GM23338 (cell line): Measurements from ENCODE around the gene NPAS3. TPM values are rescaled to one million over a fixed set of nuclear protein-coding genes. Genes with fewer than 3 reads are reported as not detected.

Experiments
- ATAC-seq: fragments of 200-7000 bp; cut with Tn5 transposase; 3 replicates; pipeline ENCODE4 v1.9.1; 2020
- DNase-seq: peaks from one replicate; pipeline ENCODE4 v3.0.0-alpha.2; 2015; ENCODE audit warnings: low spot score
- H2AFZ ChIP-seq: fragments of 200-600 bp; sonication (generic); 2 replicates; pipeline ENCODE4 v1.8.0; 2016; ENCODE audit warnings: antibody characterized with exemption, mild to moderate bottlenecking, moderate library complexity
- H3F3A ChIP-seq: fragments of 200-600 bp; sonication (generic); replicated peaks from 2 replicates; pipeline ENCODE4 v1.8.0; 2017; ENCODE audit warnings: antibody characterized with exemption, mixed run types, low read depth
- H3K27ac ChIP-seq: fragments of 200-600 bp; sonication (generic); 2 replicates; pipeline ENCODE4 v1.6.1; 2016; ENCODE audit warnings: low read depth
- H3K27me3 ChIP-seq: fragments of 200-600 bp; sonication (generic); 2 replicates; pipeline ENCODE4 v1.8.0; 2016; ENCODE audit warnings: mild to moderate bottlenecking, mixed run types, moderate library complexity; ENCODE audit not compliant: insufficient read depth
- H3K36me3 ChIP-seq: fragments of 200-600 bp; sonication (generic); 2 replicates; pipeline ENCODE4 v1.8.0; 2016; ENCODE audit warnings: mild to moderate bottlenecking; ENCODE audit not compliant: insufficient read depth
- H3K4me1 ChIP-seq: fragments of 200-600 bp; sonication (generic); 2 replicates; pipeline ENCODE4 v1.8.0; 2016; ENCODE audit warnings: mild to moderate bottlenecking, moderate library complexity; ENCODE audit not compliant: insufficient read depth
- H3K4me2 ChIP-seq: fragments of 200-600 bp; sonication (generic); 2 replicates; pipeline ENCODE4 v1.7.1; 2017; ENCODE audit warnings: mixed run types
- H3K4me3 ChIP-seq: fragments of 200-600 bp; sonication (generic); 2 replicates; pipeline ENCODE4 v1.6.1; 2016; ENCODE audit warnings: mixed run types
- H3K79me2 ChIP-seq: fragments of 200-600 bp; sonication (generic); replicated peaks from 2 replicates; pipeline ENCODE4 v1.8.0; 2017; ENCODE audit warnings: mild to moderate bottlenecking; ENCODE audit not compliant: insufficient read depth
- H3K9me2 ChIP-seq: fragments of 200-600 bp; sonication (generic); 2 replicates; pipeline ENCODE4 v1.8.0; 2017; ENCODE audit not compliant: insufficient read depth
- H4K20me1 ChIP-seq: fragments of 200-600 bp; sonication (generic); replicated peaks from 2 replicates; pipeline ENCODE4 v1.8.0; 2017; ENCODE audit warnings: mild to moderate bottlenecking; ENCODE audit not compliant: insufficient read depth
- H3K27ac Mint-ChIP-seq: 2 replicates; pipeline ENCODE4 v1.8.0; 2020; ENCODE audit warnings: inconsistent platforms, mild to moderate bottlenecking, moderate library complexity, mixed read lengths
- H3K27me3 Mint-ChIP-seq: 3 replicates; pipeline ENCODE4 v1.8.0; 2022; ENCODE audit warnings: low read depth, mild to moderate bottlenecking, moderate library complexity, mixed read lengths, inconsistent platforms; ENCODE audit not compliant: insufficient read depth, poor library complexity
- H3K36me3 Mint-ChIP-seq: 3 replicates; pipeline ENCODE4 v1.8.0; 2021; ENCODE audit warnings: low read depth, mild to moderate bottlenecking, inconsistent platforms, moderate library complexity, mixed read lengths
- H3K4me1 Mint-ChIP-seq: 3 replicates; pipeline ENCODE4 v1.8.0; 2020; ENCODE audit warnings: mild to moderate bottlenecking, inconsistent platforms, mixed read lengths
- H3K4me3 Mint-ChIP-seq: 3 replicates; pipeline ENCODE4 v1.8.0; 2021; ENCODE audit warnings: moderate library complexity, mild to moderate bottlenecking, inconsistent platforms, mixed read lengths
- H3K9me3 Mint-ChIP-seq: 3 replicates; pipeline ENCODE4 v1.8.0; 2020; ENCODE audit warnings: moderate library complexity, mild to moderate bottlenecking, inconsistent platforms, mixed read lengths
- CREB1 ChIP-seq: fragments of 250-450 bp; sonication (Bioruptor Pico); IDR thresholded peaks from 2 replicates; pipeline ENCODE4 v1.5.0; 2020; ENCODE audit warnings: low read depth, mild to moderate bottlenecking, moderate library complexity
- ETS1 ChIP-seq: IDR thresholded peaks from 2 replicates; pipeline ENCODE4 v1.6.1; 2016; ENCODE audit warnings: antibody characterized with exemption
- EZH2 ChIP-seq: fragments of 200-600 bp; sonication (generic); IDR thresholded peaks from one replicate; pipeline ENCODE4 v1.8.0; 2017; ENCODE audit warnings: antibody characterized with exemption, mild to moderate bottlenecking, low read depth; ENCODE audit not compliant: unreplicated experiment
- EZH2phosphoT487 ChIP-seq: fragments of 200-600 bp; sonication (generic); IDR thresholded peaks from one replicate; pipeline ENCODE4 v1.8.1; 2018; ENCODE audit warnings: antibody characterized with exemption; ENCODE audit not compliant: unreplicated experiment
- JUNB ChIP-seq: IDR thresholded peaks from one replicate; pipeline ENCODE4 v1.6.1; 2016; ENCODE audit warnings: antibody characterized with exemption; ENCODE audit not compliant: unreplicated experiment
- NANOG ChIP-seq: IDR thresholded peaks from 2 replicates; pipeline ENCODE4 v1.6.1; 2016; ENCODE audit warnings: antibody characterized with exemption, borderline replicate concordance
- POLR2AphosphoS5 ChIP-seq: IDR thresholded peaks from 2 replicates; pipeline ENCODE4 v1.6.1; 2016; ENCODE audit warnings: antibody characterized with exemption, low read depth
- REST ChIP-seq: IDR thresholded peaks from one replicate; pipeline ENCODE4 v1.6.1; 2018; ENCODE audit warnings: antibody characterized with exemption; ENCODE audit not compliant: unreplicated experiment
- ZNF114 ChIP-seq: fragments of 250-450 bp; sonication (Bioruptor Pico); IDR thresholded peaks from 2 replicates; pipeline ENCODE4 v1.5.0; 2020; ENCODE audit warnings: mild to moderate bottlenecking, moderate library complexity
- polyA plus RNA-seq: library from polyadenylated mRNA; unstranded; fragments of >200 nt; fragmentation: Nextera tagmentation; extraction: Ambion mirVana; gene quantifications from 2 replicates; pipeline ENCODE4 v1.2.1, GENCODE V29; 2016
- total RNA-seq: library from RNA; depleted of rRNA; stranded (reverse); fragments of >200 nt; shearing (Covaris generic); gene quantifications from 2 replicates; pipeline ENCODE4 v1.2.3, GENCODE V29; 2014
- TF ChIP-seq, protein P1 (sequence below): fragments of 250-450 bp; sonication (Bioruptor Pico); IDR thresholded peaks from 2 replicates; pipeline ENCODE4 v1.5.0; 2020; ENCODE audit warnings: mild to moderate bottlenecking, moderate library complexity
- TF ChIP-seq, protein P2 (sequence below), 2 experiments: fragments of 200-600 bp in 1 of 2; sonication (generic) in 1 of 2; conservative IDR thresholded peaks; 2 replicates each; pipeline versions ENCODE4 v1.5.1 to v1.6.1; 2016 to 2017; ENCODE audit warnings: antibody characterized with exemption in 2 of 2, low read depth in 2 of 2, mild to moderate bottlenecking in 2 of 2, moderate library complexity in 1 of 2

NPAS3 gene
- total and polyA plus RNA-seq, 2 experiments from 2014 or later, result 0.17 to 0.19 TPM

GRCh38 chr14:33271216-33271615 lies 332.5 kb downstream of the NPAS3 start (continued):
- TF ChIP-seq ETS1 (no peak), EZH2 (no peak), POLR2AphosphoS5 (no peak), EZH2phosphoT487 (no peak), ZNF114 (CRISPR knock-in tag) (no peak)

GRCh38 chr14:33271891-33272290 lies 333.2 kb downstream of the NPAS3 start:
- Histone ChIP-seq H3K4me3 (no peak overlapping the region), H3K4me2 (no peak overlapping the region), H3F3A (no peaks in the 10 kb centered on the region), H4K20me1 (no peaks in the 10 kb centered on the region), H3K4me1 (no peaks in the 10 kb centered on the region), H3K9me2 (no peaks in the 10 kb centered on the region), H3K27ac (no peak overlapping the region), H2AFZ (no peak overlapping the region), H3K27me3 (no peaks in the 10 kb centered on the region), H3K79me2 (no peaks in the 10 kb centered on the region), H3K36me3 (no peaks in the 10 kb centered on the region)
- H3K4me1 Mint-ChIP-seq, result peaks cover 4% of the 10 kb centered on the region
- no peak overlapping the region for H3K27ac Mint-ChIP-seq
- H3K9me3 Mint-ChIP-seq, result no peaks in the 10 kb centered on the region
- ATAC-seq (no peak), DNase-seq (no peak)
- no peaks in the 10 kb centered on the region for H3K36me3 Mint-ChIP-seq
- peaks cover 2% of the 10 kb centered on the region for H3K27me3 Mint-ChIP-seq
- no peak overlapping the region for H3K4me3 Mint-ChIP-seq
- no peak for TF ChIP-seq REST
- TF ChIP-seq CREB1 (CRISPR knock-in tag), result no peak
- TF ChIP-seq, protein P1, sequence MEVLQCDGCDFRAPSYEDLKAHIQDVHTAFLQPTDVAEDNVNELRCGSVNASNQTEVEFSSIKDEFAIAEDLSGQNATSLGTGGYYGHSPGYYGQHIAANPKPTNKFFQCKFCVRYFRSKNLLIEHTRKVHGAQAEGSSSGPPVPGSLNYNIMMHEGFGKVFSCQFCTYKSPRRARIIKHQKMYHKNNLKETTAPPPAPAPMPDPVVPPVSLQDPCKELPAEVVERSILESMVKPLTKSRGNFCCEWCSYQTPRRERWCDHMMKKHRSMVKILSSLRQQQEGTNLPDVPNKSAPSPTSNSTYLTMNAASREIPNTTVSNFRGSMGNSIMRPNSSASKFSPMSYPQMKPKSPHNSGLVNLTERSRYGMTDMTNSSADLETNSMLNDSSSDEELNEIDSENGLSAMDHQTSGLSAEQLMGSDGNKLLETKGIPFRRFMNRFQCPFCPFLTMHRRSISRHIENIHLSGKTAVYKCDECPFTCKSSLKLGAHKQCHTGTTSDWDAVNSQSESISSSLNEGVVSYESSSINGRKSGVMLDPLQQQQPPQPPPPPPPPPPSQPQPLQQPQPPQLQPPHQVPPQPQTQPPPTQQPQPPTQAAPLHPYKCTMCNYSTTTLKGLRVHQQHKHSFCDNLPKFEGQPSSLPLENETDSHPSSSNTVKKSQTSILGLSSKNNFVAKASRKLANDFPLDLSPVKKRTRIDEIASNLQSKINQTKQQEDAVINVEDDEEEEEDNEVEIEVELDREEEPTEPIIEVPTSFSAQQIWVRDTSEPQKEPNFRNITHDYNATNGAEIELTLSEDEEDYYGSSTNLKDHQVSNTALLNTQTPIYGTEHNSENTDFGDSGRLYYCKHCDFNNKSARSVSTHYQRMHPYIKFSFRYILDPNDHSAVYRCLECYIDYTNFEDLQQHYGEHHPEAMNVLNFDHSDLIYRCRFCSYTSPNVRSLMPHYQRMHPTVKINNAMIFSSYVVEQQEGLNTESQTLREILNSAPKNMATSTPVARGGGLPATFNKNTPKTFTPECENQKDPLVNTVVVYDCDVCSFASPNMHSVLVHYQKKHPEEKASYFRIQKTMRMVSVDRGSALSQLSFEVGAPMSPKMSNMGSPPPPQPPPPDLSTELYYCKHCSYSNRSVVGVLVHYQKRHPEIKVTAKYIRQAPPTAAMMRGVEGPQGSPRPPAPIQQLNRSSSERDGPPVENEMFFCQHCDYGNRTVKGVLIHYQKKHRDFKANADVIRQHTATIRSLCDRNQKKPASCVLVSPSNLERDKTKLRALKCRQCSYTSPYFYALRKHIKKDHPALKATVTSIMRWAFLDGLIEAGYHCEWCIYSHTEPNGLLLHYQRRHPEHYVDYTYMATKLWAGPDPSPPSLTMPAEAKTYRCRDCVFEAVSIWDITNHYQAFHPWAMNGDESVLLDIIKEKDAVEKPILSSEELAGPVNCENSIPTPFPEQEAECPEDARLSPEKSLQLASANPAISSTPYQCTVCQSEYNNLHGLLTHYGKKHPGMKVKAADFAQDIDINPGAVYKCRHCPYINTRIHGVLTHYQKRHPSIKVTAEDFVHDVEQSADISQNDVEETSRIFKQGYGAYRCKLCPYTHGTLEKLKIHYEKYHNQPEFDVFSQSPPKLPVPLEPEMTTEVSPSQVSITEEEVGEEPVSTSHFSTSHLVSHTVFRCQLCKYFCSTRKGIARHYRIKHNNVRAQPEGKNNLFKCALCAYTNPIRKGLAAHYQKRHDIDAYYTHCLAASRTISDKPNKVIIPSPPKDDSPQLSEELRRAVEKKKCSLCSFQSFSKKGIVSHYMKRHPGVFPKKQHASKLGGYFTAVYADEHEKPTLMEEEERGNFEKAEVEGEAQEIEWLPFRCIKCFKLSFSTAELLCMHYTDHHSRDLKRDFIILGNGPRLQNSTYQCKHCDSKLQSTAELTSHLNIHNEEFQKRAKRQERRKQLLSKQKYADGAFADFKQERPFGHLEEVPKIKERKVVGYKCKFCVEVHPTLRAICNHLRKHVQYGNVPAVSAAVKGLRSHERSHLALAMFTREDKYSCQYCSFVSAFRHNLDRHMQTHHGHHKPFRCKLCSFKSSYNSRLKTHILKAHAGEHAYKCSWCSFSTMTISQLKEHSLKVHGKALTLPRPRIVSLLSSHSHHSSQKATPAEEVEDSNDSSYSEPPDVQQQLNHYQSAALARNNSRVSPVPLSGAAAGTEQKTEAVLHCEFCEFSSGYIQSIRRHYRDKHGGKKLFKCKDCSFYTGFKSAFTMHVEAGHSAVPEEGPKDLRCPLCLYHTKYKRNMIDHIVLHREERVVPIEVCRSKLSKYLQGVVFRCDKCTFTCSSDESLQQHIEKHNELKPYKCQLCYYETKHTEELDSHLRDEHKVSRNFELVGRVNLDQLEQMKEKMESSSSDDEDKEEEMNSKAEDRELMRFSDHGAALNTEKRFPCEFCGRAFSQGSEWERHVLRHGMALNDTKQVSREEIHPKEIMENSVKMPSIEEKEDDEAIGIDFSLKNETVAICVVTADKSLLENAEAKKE (CRISPR knock-in tag), result no peak
- TF ChIP-seq EZH2, result no peak
- no peak for TF ChIP-seq ZNF114 (CRISPR knock-in tag)
- TF ChIP-seq, protein P2, sequence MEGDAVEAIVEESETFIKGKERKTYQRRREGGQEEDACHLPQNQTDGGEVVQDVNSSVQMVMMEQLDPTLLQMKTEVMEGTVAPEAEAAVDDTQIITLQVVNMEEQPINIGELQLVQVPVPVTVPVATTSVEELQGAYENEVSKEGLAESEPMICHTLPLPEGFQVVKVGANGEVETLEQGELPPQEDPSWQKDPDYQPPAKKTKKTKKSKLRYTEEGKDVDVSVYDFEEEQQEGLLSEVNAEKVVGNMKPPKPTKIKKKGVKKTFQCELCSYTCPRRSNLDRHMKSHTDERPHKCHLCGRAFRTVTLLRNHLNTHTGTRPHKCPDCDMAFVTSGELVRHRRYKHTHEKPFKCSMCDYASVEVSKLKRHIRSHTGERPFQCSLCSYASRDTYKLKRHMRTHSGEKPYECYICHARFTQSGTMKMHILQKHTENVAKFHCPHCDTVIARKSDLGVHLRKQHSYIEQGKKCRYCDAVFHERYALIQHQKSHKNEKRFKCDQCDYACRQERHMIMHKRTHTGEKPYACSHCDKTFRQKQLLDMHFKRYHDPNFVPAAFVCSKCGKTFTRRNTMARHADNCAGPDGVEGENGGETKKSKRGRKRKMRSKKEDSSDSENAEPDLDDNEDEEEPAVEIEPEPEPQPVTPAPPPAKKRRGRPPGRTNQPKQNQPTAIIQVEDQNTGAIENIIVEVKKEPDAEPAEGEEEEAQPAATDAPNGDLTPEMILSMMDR (conservative IDR thresholded peaks at IDR 0.05; ENCODE audit: low read depth in 2 of 2), result no peak
- no peak for TF ChIP-seq ETS1
- TF ChIP-seq JUNB, result no peak
- no peak for TF ChIP-seq POLR2AphosphoS5
- TF ChIP-seq NANOG, result no peak
- no peak for TF ChIP-seq EZH2phosphoT487
